SIG-M5 treated with dmso at 0.1 percent for 504 hours (cell line): ENCODE data around the gene BNIP3.
A peak's percentile ranks its signal among the peaks of the same experiment; 100 is the strongest.

Experiments used
- DNase-seq: peaks from one replicate; lab custom pipeline; 2025; ENCODE audit not compliant: unreplicated experiment; lab: John Stamatoyannopoulos, UW

Gene BNIP3

GRCh38 chr10:131981429-131982184 is at the start of gene BNIP3:
BNIP3 (minus strand) TSS chr10:131981923; CDS start chr10:131981806, 117 bp downstream.
- DNase-seq, result peak; percentile 70

GRCh38 chr10:132030898-132031463 is 49.3 kb upstream of the BNIP3 start:
- no peak for DNase-seq

- DNase-seq, result no peak
Measured at GRCh38 chr10:132028706-132029105, 47.0 kb upstream of the BNIP3 start.

GRCh38 chr10:132027423-132027983 is 45.8 kb upstream of the BNIP3 start:
- DNase-seq, result no peak

GRCh38 chr10:132023092-132023811 is 41.5 kb upstream of the BNIP3 start:
- DNase-seq, result no peak

- no peak for DNase-seq
Measured at GRCh38 chr10:132022241-132022640, 40.5 kb upstream of the BNIP3 start.

- no peak for DNase-seq
Measured at GRCh38 chr10:132021504-132022143, 39.9 kb upstream of the BNIP3 start.

GRCh38 chr10:132021046-132021445 is 39.3 kb upstream of the BNIP3 start:
- DNase-seq, result no peak

GRCh38 chr10:132020456-132020855 is 38.7 kb upstream of the BNIP3 start:
- no peak for DNase-seq

GRCh38 chr10:132019366-132019765 is 37.6 kb upstream of the BNIP3 start:
- no peak for DNase-seq

GRCh38 chr10:132018446-132018845 is 36.7 kb upstream of the BNIP3 start:
- no peak for DNase-seq

GRCh38 chr10:132016514-132016913 is 34.8 kb upstream of the BNIP3 start:
- DNase-seq, result no peak

GRCh38 chr10:132011445-132011844 is 29.7 kb upstream of the BNIP3 start:
- no peak for DNase-seq

- DNase-seq, result no peak
Measured at GRCh38 chr10:132011024-132011423, 29.3 kb upstream of the BNIP3 start.

- no peak for DNase-seq
Measured at GRCh38 chr10:132010483-132010882, 28.8 kb upstream of the BNIP3 start.

- DNase-seq, result no peak
Measured at GRCh38 chr10:132009575-132009974, 27.9 kb upstream of the BNIP3 start.

- DNase-seq, result no peak
Measured at GRCh38 chr10:132007681-132008080, 26.0 kb upstream of the BNIP3 start.

- DNase-seq, result no peak
Measured at GRCh38 chr10:132006966-132007365, 25.2 kb upstream of the BNIP3 start.

- DNase-seq, result no peak
Measured at GRCh38 chr10:132005147-132005546, 23.4 kb upstream of the BNIP3 start.

GRCh38 chr10:132004052-132004451 is 22.3 kb upstream of the BNIP3 start:
- DNase-seq, result no peak

GRCh38 chr10:132003282-132003924 is 21.7 kb upstream of the BNIP3 start:
- DNase-seq, result no peak
